Smooth muscle cell (in vitro differentiated cells): ENCODE results near the gene SEMA6C. TPM values are rescaled to one million over a fixed set of nuclear protein-coding genes. Genes with fewer than 3 reads are reported as not detected.

Experiments used
- DNase-seq: peaks from one replicate; lab custom pipeline; 2025; ENCODE audit not compliant: unreplicated experiment; lab: John Stamatoyannopoulos, UW
- H2AFZ ChIP-seq: fragments of 200-600 bp; sonication (generic); 2 replicates; pipeline ENCODE4 v1.6.0; 2016; ENCODE audit warnings: antibody characterized with exemption, low read depth, mild to moderate bottlenecking
- H3F3A ChIP-seq: fragments of 200-600 bp; sonication (generic); 2 replicates; pipeline ENCODE4 v1.6.0; 2017; ENCODE audit warnings: antibody characterized with exemption, low read depth
- H3K27ac ChIP-seq: fragments of 200-600 bp; sonication (generic); 2 replicates; pipeline ENCODE4 v1.5.1; 2016; ENCODE audit warnings: low read depth, mild to moderate bottlenecking
- H3K27me3 ChIP-seq: fragments of 200-600 bp; sonication (generic); 2 replicates; pipeline ENCODE4 v1.6.1; 2016; ENCODE audit warnings: low read depth, mild to moderate bottlenecking
- H3K36me3 ChIP-seq: fragments of 200-600 bp; sonication (generic); 2 replicates; pipeline ENCODE4 v1.5.1; 2016; ENCODE audit warnings: low read depth
- H3K4me1 ChIP-seq: fragments of 200-600 bp; sonication (generic); 2 replicates; pipeline ENCODE4 v1.5.1; 2016; ENCODE audit warnings: low read depth
- H3K4me2 ChIP-seq: fragments of 200-600 bp; sonication (generic); 2 replicates; pipeline ENCODE4 v1.6.0; 2016; ENCODE audit warnings: mild to moderate bottlenecking
- H3K4me3 ChIP-seq: fragments of 200-600 bp; sonication (generic); 2 replicates; pipeline ENCODE4 v1.5.1; 2016; ENCODE audit warnings: mild to moderate bottlenecking
- H3K79me2 ChIP-seq: fragments of 200-600 bp; sonication (generic); 2 replicates; pipeline ENCODE4 v1.6.0; 2016; ENCODE audit warnings: low read depth, mild to moderate bottlenecking
- H3K9ac ChIP-seq: fragments of 200-600 bp; sonication (generic); 2 replicates; pipeline ENCODE4 v1.6.0; 2016; ENCODE audit warnings: low read depth
- H3K9me3 ChIP-seq: fragments of 200-600 bp; sonication (generic); replicated peaks from 2 replicates; pipeline ENCODE4 v1.5.1; 2016; ENCODE audit warnings: low read depth
- H4K20me1 ChIP-seq: fragments of 200-600 bp; sonication (generic); 2 replicates; pipeline ENCODE4 v1.6.0; 2016; ENCODE audit warnings: low read depth
- WGBS: methylation state at CpG from one replicate; pipeline ENCODE4 v1.1.7; 2016; ENCODE audit warnings: low lambda C conversion rate; 5-methylcytosine and 5-hydroxymethylcytosine counted together
- polyA plus RNA-seq: library from polyadenylated mRNA; unstranded; fragments of >200 nt; fragmentation: Nextera tagmentation; extraction: Ambion mirVana; gene quantifications from 2 replicates; pipeline ENCODE4 v1.2.1, GENCODE V29; 2016
- total RNA-seq: library from RNA; depleted of rRNA; stranded (reverse); fragments of >200 nt; gene quantifications from 2 replicates; pipeline ENCODE4 v1.2.3, GENCODE V29; 2014
- TF ChIP-seq, protein P1 (sequence below): fragments of 200-600 bp; sonication (generic); IDR thresholded peaks from 2 replicates; pipeline ENCODE4 v1.5.1; 2017; ENCODE audit warnings: borderline replicate concordance, mild to moderate bottlenecking, antibody characterized with exemption; ENCODE audit not compliant: insufficient read depth, poor library complexity, severe bottlenecking

The SEMA6C gene
- total and polyA plus RNA-seq, 2 experiments from 2014 or later: 9.3 to 10.4 TPM

DNA sequence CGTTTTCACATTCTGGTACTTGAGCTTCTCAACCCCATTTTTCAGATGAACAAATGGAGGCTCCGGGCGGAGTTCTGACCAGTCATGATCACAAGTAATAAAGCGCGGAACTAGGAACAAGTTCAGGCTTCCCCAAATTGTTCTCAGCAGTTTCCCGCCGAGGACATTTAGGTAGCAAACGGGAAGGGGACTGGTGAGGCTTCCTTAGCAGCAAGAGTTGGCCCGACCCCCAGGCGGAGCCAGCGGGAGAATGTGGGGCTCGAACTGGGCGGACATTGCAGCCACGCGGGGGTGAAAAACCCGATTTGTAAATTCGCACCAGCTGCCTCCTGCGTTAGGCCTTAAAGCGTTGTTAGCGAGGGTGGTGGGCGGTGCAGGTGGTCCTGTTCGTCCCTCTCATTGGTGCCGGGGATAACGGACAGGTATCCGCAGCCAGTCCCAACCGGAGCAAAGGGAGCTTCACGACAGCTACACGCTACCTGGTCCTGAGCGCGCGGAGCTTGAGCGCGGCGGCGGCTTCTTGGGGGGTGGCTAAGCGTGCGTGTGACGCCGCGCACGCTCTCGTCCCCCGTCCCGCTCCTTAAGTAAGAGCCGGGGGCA is 15.3 kb downstream of the SEMA6C start:
- peak overlapping the region; percentile 87 for H3K4me2 ChIP-seq
- 11% methylated on average over 45 of the region's 45 CpGs for WGBS

DNA sequence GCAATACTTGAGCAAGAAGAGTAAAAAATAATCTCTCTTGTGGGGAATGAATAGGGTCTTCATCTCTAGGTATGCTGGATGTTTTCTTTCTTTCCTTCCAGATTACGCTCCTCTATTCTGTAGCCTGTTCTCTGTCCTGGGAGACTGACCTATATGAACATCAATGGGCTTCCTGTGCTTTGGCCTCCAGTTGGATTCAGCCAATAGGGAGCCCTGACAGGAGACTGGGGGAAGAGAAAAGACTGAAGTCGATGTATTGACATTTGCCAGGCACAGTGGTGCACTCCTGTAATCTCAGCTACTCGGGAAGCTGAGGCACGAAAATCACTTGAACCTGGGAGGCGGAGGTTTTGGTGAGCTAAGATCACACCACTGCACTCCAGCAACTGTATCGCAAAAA is 17.6 kb downstream of the SEMA6C start:
- H3K9ac ChIP-seq: no peak overlapping the region
- no peak overlapping the region for H3K27ac ChIP-seq
- peaks cover 6% of the 10 kb centered on the region for H3K4me1 ChIP-seq
- TF ChIP-seq, protein P1, sequence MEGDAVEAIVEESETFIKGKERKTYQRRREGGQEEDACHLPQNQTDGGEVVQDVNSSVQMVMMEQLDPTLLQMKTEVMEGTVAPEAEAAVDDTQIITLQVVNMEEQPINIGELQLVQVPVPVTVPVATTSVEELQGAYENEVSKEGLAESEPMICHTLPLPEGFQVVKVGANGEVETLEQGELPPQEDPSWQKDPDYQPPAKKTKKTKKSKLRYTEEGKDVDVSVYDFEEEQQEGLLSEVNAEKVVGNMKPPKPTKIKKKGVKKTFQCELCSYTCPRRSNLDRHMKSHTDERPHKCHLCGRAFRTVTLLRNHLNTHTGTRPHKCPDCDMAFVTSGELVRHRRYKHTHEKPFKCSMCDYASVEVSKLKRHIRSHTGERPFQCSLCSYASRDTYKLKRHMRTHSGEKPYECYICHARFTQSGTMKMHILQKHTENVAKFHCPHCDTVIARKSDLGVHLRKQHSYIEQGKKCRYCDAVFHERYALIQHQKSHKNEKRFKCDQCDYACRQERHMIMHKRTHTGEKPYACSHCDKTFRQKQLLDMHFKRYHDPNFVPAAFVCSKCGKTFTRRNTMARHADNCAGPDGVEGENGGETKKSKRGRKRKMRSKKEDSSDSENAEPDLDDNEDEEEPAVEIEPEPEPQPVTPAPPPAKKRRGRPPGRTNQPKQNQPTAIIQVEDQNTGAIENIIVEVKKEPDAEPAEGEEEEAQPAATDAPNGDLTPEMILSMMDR: no peak
- peaks cover 13% of the 10 kb centered on the region for H3K27me3 ChIP-seq
- WGBS: 53% methylated on average over 6 of the region's 6 CpGs
- DNase-seq: no peak
- no peak overlapping the region for H3K4me3 ChIP-seq
- no peaks in the 10 kb centered on the region for H3F3A ChIP-seq
- H3K36me3 ChIP-seq: no peaks in the 10 kb centered on the region
- H3K4me2 ChIP-seq: no peak overlapping the region
- H3K79me2 ChIP-seq: no peaks in the 10 kb centered on the region
- H4K20me1 ChIP-seq: no peaks in the 10 kb centered on the region
- no peak overlapping the region for H2AFZ ChIP-seq
- no peaks in the 10 kb centered on the region for H3K9me3 ChIP-seq

More for the DNA sequence above, 15.3 kb downstream of the SEMA6C start:
- H3K36me3 ChIP-seq: no peaks in the 10 kb centered on the region
- H2AFZ ChIP-seq: peak overlapping the region; percentile 34
- H3K27me3 ChIP-seq: peaks cover 13% of the 10 kb centered on the region
- no peak overlapping the region for H3K9ac ChIP-seq
- DNase-seq: peak; percentile 21
- H3K27ac ChIP-seq: no peak overlapping the region
- no peaks in the 10 kb centered on the region for H3F3A ChIP-seq
- no peaks in the 10 kb centered on the region for H4K20me1 ChIP-seq
- TF ChIP-seq, protein P1: no peak
- peak overlapping the region; percentile 40 for H3K4me3 ChIP-seq
- no peaks in the 10 kb centered on the region for H3K9me3 ChIP-seq
- H3K4me1 ChIP-seq: peaks cover 6% of the 10 kb centered on the region
- no peaks in the 10 kb centered on the region for H3K79me2 ChIP-seq

DNA sequence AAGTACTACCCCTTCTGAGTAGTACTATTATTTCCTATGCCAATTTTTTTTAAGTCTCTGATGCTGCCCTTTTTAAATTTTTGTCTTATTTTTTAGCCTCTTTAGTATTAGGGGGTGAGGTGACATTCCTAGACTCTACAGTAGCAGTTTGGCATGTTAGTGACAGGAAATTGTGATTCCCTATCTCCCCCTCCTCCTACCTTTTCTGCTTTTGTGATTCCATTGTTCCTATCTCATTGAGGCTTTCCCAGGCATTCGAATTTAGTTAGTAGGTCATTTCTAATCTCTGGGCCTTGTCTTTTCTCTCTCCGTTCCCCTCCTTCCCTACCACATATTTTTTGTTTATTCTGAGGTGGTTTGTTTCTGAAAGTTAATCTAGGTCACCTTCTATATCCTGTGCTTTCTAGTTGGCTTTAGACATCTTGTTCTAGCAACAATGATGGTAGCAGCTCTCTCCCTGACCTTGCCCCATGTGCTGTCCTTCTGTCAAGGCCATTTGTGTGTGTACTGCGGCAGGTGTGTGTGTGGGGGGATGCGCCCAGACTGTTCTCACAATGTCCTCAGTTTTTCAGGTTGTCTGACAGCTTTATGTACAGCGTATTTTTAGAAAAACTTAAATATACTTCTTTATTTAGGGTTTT is 21.5 kb downstream of the SEMA6C start:
- Histone ChIP-seq H3K4me1 (no peaks in the 10 kb centered on the region), H3K9me3 (no peaks in the 10 kb centered on the region), H3K4me2 (no peak overlapping the region), H2AFZ (no peak overlapping the region), H3K79me2 (no peaks in the 10 kb centered on the region), H4K20me1 (no peaks in the 10 kb centered on the region), H3K36me3 (no peaks in the 10 kb centered on the region), H3K27ac (no peak overlapping the region), H3F3A (no peaks in the 10 kb centered on the region), H3K27me3 (no peaks in the 10 kb centered on the region), H3K9ac (no peak overlapping the region), H3K4me3 (no peak overlapping the region)
- TF ChIP-seq, protein P1: no peak
- DNase-seq: no peak
- whole genome bisulfite sequencing: 83% methylated on average over 5 of the region's 5 CpGs

DNA sequence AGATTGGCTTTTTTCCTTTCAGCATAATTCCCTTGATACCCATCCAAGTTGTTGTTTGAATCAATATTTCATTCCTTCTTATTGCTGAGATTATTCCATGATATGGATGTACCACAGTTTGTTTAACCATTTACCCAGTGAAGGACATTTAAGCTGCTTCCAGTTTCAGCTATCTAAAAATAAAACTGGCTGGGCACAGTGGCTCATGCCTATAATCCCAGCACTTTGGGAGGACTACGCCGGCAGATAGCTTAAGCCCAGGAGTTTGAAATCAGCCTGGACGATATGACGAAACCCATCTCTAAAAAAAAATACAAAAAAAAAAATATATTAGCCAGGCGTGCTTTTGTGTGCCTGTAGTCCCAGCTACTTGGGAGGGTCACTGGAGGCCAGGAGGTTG is 32.6 kb downstream of the SEMA6C start:
- no peak overlapping the region for H3K27ac ChIP-seq
- H2AFZ ChIP-seq: no peak overlapping the region
- no peaks in the 10 kb centered on the region for H3K79me2 ChIP-seq
- H3K9ac ChIP-seq: no peak overlapping the region
- no peak overlapping the region for H3K4me3 ChIP-seq
- H3F3A ChIP-seq: no peaks in the 10 kb centered on the region
- H3K4me2 ChIP-seq: no peak overlapping the region
- no peaks in the 10 kb centered on the region for H3K36me3 ChIP-seq
- no peaks in the 10 kb centered on the region for H3K27me3 ChIP-seq
- no peaks in the 10 kb centered on the region for H3K9me3 ChIP-seq
- 82% methylated on average over 5 of the region's 5 CpGs for WGBS
- no peak for DNase-seq
- no peaks in the 10 kb centered on the region for H3K4me1 ChIP-seq
- TF ChIP-seq, protein P1: no peak
- no peaks in the 10 kb centered on the region for H4K20me1 ChIP-seq
